Measurements from ENCODE around the gene MRPL4. TPM values are rescaled to one million over a fixed set of nuclear protein-coding genes. Genes with fewer than 3 reads are reported as not detected.

MRPL4 gene
- total and polyA plus RNA-seq, 2 of the 13 experiments (the other 11 are each of a cell fraction or from before 2014, with no cell fraction given), result 40.6 to 42.5 TPM

DNA sequence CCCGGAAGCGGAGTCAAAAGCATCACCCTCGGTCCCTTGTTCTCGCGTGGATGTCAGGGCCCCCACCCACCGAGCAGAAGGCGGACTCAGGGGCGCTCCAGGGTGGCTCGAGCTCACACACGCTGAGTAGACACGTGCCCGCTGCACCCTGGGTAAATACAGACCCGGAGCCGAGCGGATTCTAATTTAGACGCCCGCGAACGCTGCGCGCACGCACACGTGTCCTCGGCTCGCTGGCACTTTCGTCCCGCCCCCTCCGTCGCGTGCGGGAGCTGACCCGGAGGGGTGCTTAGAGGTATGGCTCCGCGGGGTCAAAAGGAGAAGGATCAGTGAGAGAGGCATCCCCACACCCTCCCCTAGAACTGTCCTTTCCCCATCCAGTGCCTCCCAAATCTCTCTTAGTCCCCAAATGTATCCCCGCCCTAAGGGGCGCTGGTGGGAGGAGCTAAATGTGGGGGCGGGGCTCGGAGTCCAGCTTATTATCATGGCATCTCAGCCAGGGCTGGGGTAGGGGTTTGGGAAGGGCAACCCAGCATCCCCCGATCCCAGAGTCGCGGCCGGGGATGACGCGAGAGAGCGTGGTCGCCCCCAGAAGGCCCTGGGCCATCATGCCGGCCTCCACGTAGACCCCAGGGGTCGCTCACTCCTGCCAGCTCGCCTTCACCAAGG lies 37.3 kb downstream of the MRPL4 start (continued):
- peak; percentile 26; the same call in 1 of the 2 replicates for TF ChIP-seq ZNF235 (CRISPR knock-in tag; IDR thresholded peaks at IDR 0.05; ENCODE audit: borderline replicate concordance)
- TF ChIP-seq, protein P1, sequence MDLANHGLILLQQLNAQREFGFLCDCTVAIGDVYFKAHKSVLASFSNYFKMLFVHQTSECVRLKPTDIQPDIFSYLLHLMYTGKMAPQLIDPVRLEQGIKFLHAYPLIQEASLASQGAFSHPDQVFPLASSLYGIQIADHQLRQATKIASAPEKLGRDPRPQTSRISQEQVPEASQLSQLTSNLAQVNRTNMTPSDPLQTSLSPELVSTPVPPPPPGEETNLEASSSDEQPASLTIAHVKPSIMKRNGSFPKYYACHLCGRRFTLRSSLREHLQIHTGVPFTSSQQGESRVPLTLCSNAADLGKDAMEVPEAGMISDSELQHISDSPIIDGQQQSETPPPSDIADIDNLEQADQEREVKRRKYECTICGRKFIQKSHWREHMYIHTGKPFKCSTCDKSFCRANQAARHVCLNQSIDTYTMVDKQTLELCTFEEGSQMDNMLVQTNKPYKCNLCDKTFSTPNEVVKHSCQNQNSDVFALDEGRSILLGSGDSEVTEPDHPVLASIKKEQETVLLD (CRISPR knock-in tag; IDR thresholded peaks at IDR 0.05; ENCODE audit: low read depth), result no peak
- TF ChIP-seq ZNF180 (CRISPR knock-in tag; IDR thresholded peaks at IDR 0.05; ENCODE audit: borderline replicate concordance, low read depth), result no peak
- TF ChIP-seq, protein P2, sequence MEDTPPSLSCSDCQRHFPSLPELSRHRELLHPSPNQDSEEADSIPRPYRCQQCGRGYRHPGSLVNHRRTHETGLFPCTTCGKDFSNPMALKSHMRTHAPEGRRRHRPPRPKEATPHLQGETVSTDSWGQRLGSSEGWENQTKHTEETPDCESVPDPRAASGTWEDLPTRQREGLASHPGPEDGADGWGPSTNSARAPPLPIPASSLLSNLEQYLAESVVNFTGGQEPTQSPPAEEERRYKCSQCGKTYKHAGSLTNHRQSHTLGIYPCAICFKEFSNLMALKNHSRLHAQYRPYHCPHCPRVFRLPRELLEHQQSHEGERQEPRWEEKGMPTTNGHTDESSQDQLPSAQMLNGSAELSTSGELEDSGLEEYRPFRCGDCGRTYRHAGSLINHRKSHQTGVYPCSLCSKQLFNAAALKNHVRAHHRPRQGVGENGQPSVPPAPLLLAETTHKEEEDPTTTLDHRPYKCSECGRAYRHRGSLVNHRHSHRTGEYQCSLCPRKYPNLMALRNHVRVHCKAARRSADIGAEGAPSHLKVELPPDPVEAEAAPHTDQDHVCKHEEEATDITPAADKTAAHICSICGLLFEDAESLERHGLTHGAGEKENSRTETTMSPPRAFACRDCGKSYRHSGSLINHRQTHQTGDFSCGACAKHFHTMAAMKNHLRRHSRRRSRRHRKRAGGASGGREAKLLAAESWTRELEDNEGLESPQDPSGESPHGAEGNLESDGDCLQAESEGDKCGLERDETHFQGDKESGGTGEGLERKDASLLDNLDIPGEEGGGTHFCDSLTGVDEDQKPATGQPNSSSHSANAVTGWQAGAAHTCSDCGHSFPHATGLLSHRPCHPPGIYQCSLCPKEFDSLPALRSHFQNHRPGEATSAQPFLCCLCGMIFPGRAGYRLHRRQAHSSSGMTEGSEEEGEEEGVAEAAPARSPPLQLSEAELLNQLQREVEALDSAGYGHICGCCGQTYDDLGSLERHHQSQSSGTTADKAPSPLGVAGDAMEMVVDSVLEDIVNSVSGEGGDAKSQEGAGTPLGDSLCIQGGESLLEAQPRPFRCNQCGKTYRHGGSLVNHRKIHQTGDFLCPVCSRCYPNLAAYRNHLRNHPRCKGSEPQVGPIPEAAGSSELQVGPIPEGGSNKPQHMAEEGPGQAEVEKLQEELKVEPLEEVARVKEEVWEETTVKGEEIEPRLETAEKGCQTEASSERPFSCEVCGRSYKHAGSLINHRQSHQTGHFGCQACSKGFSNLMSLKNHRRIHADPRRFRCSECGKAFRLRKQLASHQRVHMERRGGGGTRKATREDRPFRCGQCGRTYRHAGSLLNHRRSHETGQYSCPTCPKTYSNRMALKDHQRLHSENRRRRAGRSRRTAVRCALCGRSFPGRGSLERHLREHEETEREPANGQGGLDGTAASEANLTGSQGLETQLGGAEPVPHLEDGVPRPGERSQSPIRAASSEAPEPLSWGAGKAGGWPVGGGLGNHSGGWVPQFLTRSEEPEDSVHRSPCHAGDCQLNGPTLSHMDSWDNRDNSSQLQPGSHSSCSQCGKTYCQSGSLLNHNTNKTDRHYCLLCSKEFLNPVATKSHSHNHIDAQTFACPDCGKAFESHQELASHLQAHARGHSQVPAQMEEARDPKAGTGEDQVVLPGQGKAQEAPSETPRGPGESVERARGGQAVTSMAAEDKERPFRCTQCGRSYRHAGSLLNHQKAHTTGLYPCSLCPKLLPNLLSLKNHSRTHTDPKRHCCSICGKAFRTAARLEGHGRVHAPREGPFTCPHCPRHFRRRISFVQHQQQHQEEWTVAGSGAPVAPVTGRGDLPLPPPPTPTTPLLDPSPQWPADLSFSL (CRISPR knock-in tag; IDR thresholded peaks at IDR 0.05), result no peak
- TF ChIP-seq FOXA3 (CRISPR knock-in tag; IDR thresholded peaks at IDR 0.05), result no peak
- TF ChIP-seq HOXA9 (CRISPR knock-in tag; IDR thresholded peaks at IDR 0.05; ENCODE audit: borderline replicate concordance), result no peak
- no peak for TF ChIP-seq ZNF660 (CRISPR knock-in tag; IDR thresholded peaks at IDR 0.05; ENCODE audit: borderline replicate concordance, low read depth)
- TF ChIP-seq HNRNPH1 (optimal IDR thresholded peaks at IDR 0.05; ENCODE audit: low read depth, low read length), result no peak
- no peak for TF ChIP-seq ZKSCAN5 (CRISPR knock-in tag; IDR thresholded peaks at IDR 0.05)
- 0 out of 2 replicates have a peak, but pooled peaks have one; percentile 29 for TF ChIP-seq SP4 (CRISPR knock-in tag; IDR thresholded peaks at IDR 0.05)
- TF ChIP-seq GATA4 (IDR thresholded peaks at IDR 0.05; ENCODE audit: borderline replicate concordance, low read depth), result no peak
- peak; percentile 73 for TF ChIP-seq ARNTL (CRISPR knock-in tag; IDR thresholded peaks at IDR 0.05)
- no peak for TF ChIP-seq CENPX (CRISPR knock-in tag; IDR thresholded peaks at IDR 0.05)
- TF ChIP-seq SOX13 (IDR thresholded peaks at IDR 0.05), result no peak
- TF ChIP-seq SOX13 (CRISPR knock-in tag; conservative IDR thresholded peaks at IDR 0.05 in 1 of 2, IDR thresholded peaks at IDR 0.05 in 1 of 2), result no peak
- TF ChIP-seq ZNF329 (CRISPR knock-in tag; IDR thresholded peaks at IDR 0.05; ENCODE audit: low read depth), result peak; percentile 72; the same call in 1 of the 2 replicates
- TF ChIP-seq, protein P3, sequence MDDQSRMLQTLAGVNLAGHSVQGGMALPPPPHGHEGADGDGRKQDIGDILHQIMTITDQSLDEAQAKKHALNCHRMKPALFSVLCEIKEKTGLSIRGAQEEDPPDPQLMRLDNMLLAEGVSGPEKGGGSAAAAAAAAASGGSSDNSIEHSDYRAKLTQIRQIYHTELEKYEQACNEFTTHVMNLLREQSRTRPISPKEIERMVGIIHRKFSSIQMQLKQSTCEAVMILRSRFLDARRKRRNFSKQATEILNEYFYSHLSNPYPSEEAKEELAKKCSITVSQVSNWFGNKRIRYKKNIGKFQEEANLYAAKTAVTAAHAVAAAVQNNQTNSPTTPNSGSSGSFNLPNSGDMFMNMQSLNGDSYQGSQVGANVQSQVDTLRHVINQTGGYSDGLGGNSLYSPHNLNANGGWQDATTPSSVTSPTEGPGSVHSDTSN (CRISPR knock-in tag; IDR thresholded peaks at IDR 0.05; ENCODE audit: borderline replicate concordance), result no peak
- peak; percentile 86 for TF ChIP-seq ZNF224 (CRISPR knock-in tag; IDR thresholded peaks at IDR 0.05)
- no peak for TF ChIP-seq ESRRA (CRISPR knock-in tag; IDR thresholded peaks at IDR 0.05; ENCODE audit: low read depth)

All from HepG2 (cell line).